Activated CD8-positive, alpha-beta memory T cell treated with anti-CD3 and anti-CD28 coated beads for 1 hour (primary cell): ENCODE measurements around the gene TMEM72.
"Not testable (repeated sequence)": the region's sequence is repeated elsewhere in the genome, so short reads cannot be mapped to it uniquely, and the experiment has no call there.

Experiments used
- DNase-seq, 2 donors: peaks; one replicate each; pipeline ENCODE4 v3.0.0-alpha.2; 2020; ENCODE audit warnings: low read depth in 1 of 2; ENCODE audit errors: extremely low read depth in 1 of 2

The TMEM72 gene

GRCh38 chr10:44911081-44911540, at the start of gene TMEM72:
Gene TMEM72, plus strand, starts transcription at chr10:44911337. Its CDS starts 176 bp downstream, at chr10:44911513.
- no peak for DNase-seq

- no peak for DNase-seq
Measured at GRCh38 chr10:44862006-44862751, 49.0 kb upstream of the TMEM72 start.

- DNase-seq = no peak
Measured at GRCh38 chr10:44862924-44863323, 48.2 kb upstream of the TMEM72 start.

- DNase-seq = no peak
Measured at GRCh38 chr10:44863344-44864047, 47.6 kb upstream of the TMEM72 start.

- DNase-seq = no peak
Measured at GRCh38 chr10:44864051-44864450, 47.1 kb upstream of the TMEM72 start.

GRCh38 chr10:44864637-44865288, 46.4 kb upstream of the TMEM72 start:
- peak; percentile 48 to 79 for DNase-seq

GRCh38 chr10:44865289-44865671, 45.9 kb upstream of the TMEM72 start:
- DNase-seq = no peak

GRCh38 chr10:44866367-44866766, 44.8 kb upstream of the TMEM72 start:
- not testable (repeated sequence) for DNase-seq

- no peak for DNase-seq
Measured at GRCh38 chr10:44870031-44870430, 41.1 kb upstream of the TMEM72 start.

GRCh38 chr10:44873160-44873559, 38.0 kb upstream of the TMEM72 start:
- DNase-seq = no peak

- DNase-seq = no peak
Measured at GRCh38 chr10:44874166-44874565, 37.0 kb upstream of the TMEM72 start.

- peak; percentile 35 to 53 for DNase-seq
Measured at GRCh38 chr10:44878706-44879530, 32.2 kb upstream of the TMEM72 start.

- no peak for DNase-seq
Measured at GRCh38 chr10:44879531-44879899, 31.6 kb upstream of the TMEM72 start.

- DNase-seq = no peak
Measured at GRCh38 chr10:44880090-44880715, 30.9 kb upstream of the TMEM72 start.

- DNase-seq = no peak
Measured at GRCh38 chr10:44881649-44882048, 29.5 kb upstream of the TMEM72 start.

- no peak for DNase-seq
Measured at GRCh38 chr10:44882166-44882720, 28.9 kb upstream of the TMEM72 start.

- DNase-seq = no peak
Measured at GRCh38 chr10:44883593-44884331, 27.4 kb upstream of the TMEM72 start.

- no peak for DNase-seq
Measured at GRCh38 chr10:44885710-44886109, 25.4 kb upstream of the TMEM72 start.

- DNase-seq = no peak
Measured at GRCh38 chr10:44886966-44887365, 24.2 kb upstream of the TMEM72 start.
